H1 (cell line): Measurements from ENCODE around the gene G6PC3. TPM values are rescaled to one million over a fixed set of nuclear protein-coding genes. Genes with fewer than 3 reads are reported as not detected.

Experiments
- CTCF ChIA-PET: fragments of 300-600 bp; sonication (Branson Sonifier 250); formaldehyde crosslinking; loops from one replicate; lab custom pipeline; 2021; ENCODE audit not compliant: partially characterized antibody; lab: Charles Lee
- POLR2A ChIA-PET: fragments of 300-600 bp; sonication (Branson Sonifier 250); formaldehyde crosslinking; loops from one replicate; lab custom pipeline; 2021; ENCODE audit warnings: inconsistent platforms; ENCODE audit not compliant: partially characterized antibody; lab: Charles Lee
- DNase-seq, 2 experiments: peaks; one replicate each; pipeline versions ENCODE4 v3.0.0 to v3.0.0-alpha.2; 2010 to 2022; ENCODE audit warnings: low spot score in 2 of 2, low read depth in 1 of 2, mixed read lengths in 1 of 2
- FAIRE-seq: peaks from 2 replicates; lab custom pipeline; 2011; peaks lifted over from hg19 to GRCh38; lab: Jason Lieb, UNC
- H2AFZ ChIP-seq: 2 replicates; pipeline ENCODE4 v1.8.1; 2012; ENCODE audit warnings: low read length, inconsistent platforms
- H2AK5ac ChIP-seq: 2 replicates; pipeline ENCODE4 v1.6.1; 2013; ENCODE audit warnings: low read depth, low read length
- H2BK120ac ChIP-seq: replicated peaks from 2 replicates; pipeline ENCODE3; 2013; ENCODE audit warnings: low read depth, low read length, inconsistent platforms
- H2BK12ac ChIP-seq: 2 replicates; pipeline ENCODE4 v1.6.1; 2013; ENCODE audit warnings: low read depth, low read length
- H2BK15ac ChIP-seq: 2 replicates; pipeline ENCODE4 v1.6.1; 2013; ENCODE audit warnings: low read length
- H2BK20ac ChIP-seq: 2 replicates; pipeline ENCODE4 v1.6.1; 2013; ENCODE audit warnings: low read length
- H2BK5ac ChIP-seq: 2 replicates; pipeline ENCODE4 v1.6.1; 2013; ENCODE audit warnings: low read depth, low read length
- H3K14ac ChIP-seq: 2 replicates; pipeline ENCODE4 v1.6.1; 2013; ENCODE audit warnings: inconsistent platforms; ENCODE audit not compliant: insufficient read length
- H3K18ac ChIP-seq: 2 replicates; pipeline ENCODE4 v1.6.1; 2013; ENCODE audit warnings: low read length; ENCODE audit errors: extremely low read depth
- H3K23ac ChIP-seq: 2 replicates; pipeline ENCODE4 v1.6.1; 2013; ENCODE audit warnings: inconsistent platforms; ENCODE audit not compliant: insufficient read length
- H3K23me2 ChIP-seq: 2 replicates; pipeline ENCODE4 v1.6.1; 2013; ENCODE audit warnings: low read depth, low read length
- H3K27ac ChIP-seq: 2 replicates; pipeline ENCODE4 v1.6.1; 2011; ENCODE audit warnings: low read depth, low read length, inconsistent platforms
- H3K27me3 ChIP-seq, 4 experiments: replicated peaks in 1 of 4; 1 replicate in 1 of 4; 2 replicates in 3 of 4; pipeline versions ENCODE4 v1.6.1 to v1.8.1; 2011 to 2013; ENCODE audit warnings: low read length in 3 of 4, mild to moderate bottlenecking in 3 of 4, inconsistent platforms in 2 of 4, mixed read lengths in 2 of 4, moderate library complexity in 1 of 4; ENCODE audit not compliant: control insufficient read depth in 3 of 4, insufficient read depth in 3 of 4; ENCODE audit errors: extremely low read depth in 1 of 4
- H3K36me3 ChIP-seq, 4 experiments: 2 replicates each; pipeline versions ENCODE4 v1.6.1 to v1.8.1; 2011 to 2013; ENCODE audit warnings: mild to moderate bottlenecking in 4 of 4, low read length in 3 of 4, moderate library complexity in 2 of 4, control low read depth in 1 of 4, inconsistent platforms in 1 of 4; ENCODE audit not compliant: insufficient read depth in 4 of 4, control insufficient read depth in 2 of 4
- H3K4ac ChIP-seq: replicated peaks from 2 replicates; pipeline ENCODE3; 2013; ENCODE audit warnings: low read length, low read depth, mixed read lengths, inconsistent platforms; ENCODE audit not compliant: insufficient read length
- H3K4me1 ChIP-seq, 4 experiments: replicated peaks in 1 of 4; 1 replicate in 1 of 4; 2 replicates in 3 of 4; pipeline versions ENCODE4 v1.6.1 to v1.8.1; 2011 to 2013; ENCODE audit warnings: low read length in 3 of 4, inconsistent platforms in 2 of 4, mixed read lengths in 1 of 4; ENCODE audit not compliant: insufficient read depth in 4 of 4, control insufficient read depth in 3 of 4
- H3K4me2 ChIP-seq, 2 experiments: 2 replicates each; pipeline versions ENCODE4 v1.6.1 to v1.8.1; 2011 to 2013; ENCODE audit warnings: low read depth in 2 of 2, low read length in 2 of 2, control low read depth in 1 of 2, inconsistent platforms in 1 of 2, mild to moderate bottlenecking in 1 of 2; ENCODE audit not compliant: insufficient read depth in 1 of 2
- H3K4me3 ChIP-seq, 4 experiments: fragments of 200-600, 300-600 bp in 1 of 4; sonication (generic), shearing (Covaris generic), sonication (Bioruptor Twin) in 1 of 4; 2 replicates each; pipeline versions ENCODE4 v1.5.1 to v1.8.1; 2011 to 2016; ENCODE audit warnings: low read length in 4 of 4, low read depth in 3 of 4, control low read depth in 2 of 4, inconsistent platforms in 2 of 4, mild to moderate bottlenecking in 2 of 4, mixed read lengths in 1 of 4, moderate library complexity in 1 of 4; ENCODE audit not compliant: insufficient read depth in 2 of 4; ENCODE audit errors: extremely low read depth in 1 of 4
- H3K56ac ChIP-seq: replicated peaks from 2 replicates; pipeline ENCODE3; 2013; ENCODE audit warnings: low read depth, mild to moderate bottlenecking, mixed read lengths, low read length, inconsistent platforms; ENCODE audit not compliant: insufficient read length
- H3K79me1 ChIP-seq: 2 replicates; pipeline ENCODE4 v1.6.1; 2013; ENCODE audit warnings: low read depth, low read length, control low read depth
- H3K79me2 ChIP-seq, 2 experiments: 2 replicates each; pipeline versions ENCODE4 v1.6.1 to v1.8.1; 2012 to 2013; ENCODE audit warnings: low read length in 2 of 2, mild to moderate bottlenecking in 2 of 2, inconsistent platforms in 1 of 2; ENCODE audit not compliant: insufficient read depth in 2 of 2, control insufficient read depth in 1 of 2
- H3K9ac ChIP-seq, 4 experiments: replicated peaks in 1 of 4; 1 replicate in 1 of 4; 2 replicates in 3 of 4; pipeline versions ENCODE4 v1.6.1 to v1.8.1; 2011 to 2013; ENCODE audit warnings: low read depth in 3 of 4, low read length in 3 of 4, control low read depth in 2 of 4, mild to moderate bottlenecking in 2 of 4, moderate library complexity in 2 of 4, inconsistent platforms in 1 of 4; ENCODE audit errors: extremely low read depth in 1 of 4
- H3K9me3 ChIP-seq, 2 experiments: 2 replicates each; pipeline versions ENCODE4 v1.6.1 to v1.8.1; 2012 to 2013; ENCODE audit warnings: mild to moderate bottlenecking in 2 of 2, moderate library complexity in 2 of 2, control low read depth in 1 of 2, inconsistent platforms in 1 of 2, low read depth in 1 of 2, low read length in 1 of 2, mixed read lengths in 1 of 2; ENCODE audit not compliant: insufficient read depth in 2 of 2
- H4K20me1 ChIP-seq, 2 experiments: replicated peaks in 1 of 2; 2 replicates each; pipeline versions ENCODE3 to v1.8.1; 2011 to 2013; ENCODE audit warnings: inconsistent platforms in 2 of 2, low read length in 2 of 2, mild to moderate bottlenecking in 1 of 2; ENCODE audit not compliant: insufficient read depth in 2 of 2, control insufficient read depth in 1 of 2
- H4K5ac ChIP-seq: 2 replicates; pipeline ENCODE4 v1.6.1; 2013; ENCODE audit warnings: low read length, low read depth, mixed read lengths, inconsistent platforms; ENCODE audit not compliant: insufficient read length
- H4K8ac ChIP-seq: 2 replicates; pipeline ENCODE4 v1.8.0; 2013; ENCODE audit warnings: mild to moderate bottlenecking, moderate library complexity, low read length, inconsistent platforms; ENCODE audit not compliant: insufficient read depth; ENCODE audit errors: extremely low read depth
- H4K91ac ChIP-seq: replicated peaks from 2 replicates; pipeline ENCODE3; 2013; ENCODE audit warnings: low read length, mixed read lengths, inconsistent platforms; ENCODE audit not compliant: insufficient read length
- WGBS, 2 experiments: shearing (Covaris generic) in 1 of 2; methylation state at CpG; one replicate each; pipeline versions ENCODE4 v1.1.6 to v1.1.7; 2013 to 2015; ENCODE audit warnings: low lambda C conversion rate in 2 of 2, mixed read lengths in 2 of 2, inconsistent platforms in 1 of 2, low coverage in 1 of 2, missing lambda C conversion rate in 1 of 2; ENCODE audit not compliant: insufficient replicate concordance in 2 of 2, insufficient coverage in 1 of 2, insufficient read length in 1 of 2; ENCODE audit errors: extremely low coverage in 1 of 2, missing lambda C conversion rate in 1 of 2; 5-methylcytosine and 5-hydroxymethylcytosine counted together
- polyA plus RNA-seq, 7 experiments: library from polyadenylated mRNA; depleted of rRNA in 3 of 7; stranded (reverse) in 5 of 7; unstranded in 2 of 7; fragments of >200 nt in 5 of 7; fragments of 200-250 nt in 2 of 7; gene quantifications; 1 replicate in 5 of 7; 2 replicates in 1 of 7; 4 replicates in 1 of 7; pipeline versions ENCODE4 v1.2.1 to v1.2.3, GENCODE V29; 2011 to 2013; ENCODE audit warnings: missing spikeins in 2 of 7, mixed read lengths in 2 of 7
- total RNA-seq: library from RNA; stranded (reverse); fragmentation: NEBNext Ultra II Directional; extraction: Animal tissue kit (Norgen Biotek cat#: 25700); gene quantifications from 2 replicates; pipeline ENCODE4 v1.2.1, GENCODE V29; 2021

G6PC3 gene
- total and polyA plus RNA-seq, 2 of the 8 experiments (the other 6 are each of a cell fraction or from before 2014, with no cell fraction given) = 104 to 343 TPM

- Histone ChIP-seq H2BK5ac (no peak overlapping the region), H3K23me2 (no peaks in the 10 kb centered on the region), H3K9me3 (no peaks in the 10 kb centered on the region), H4K20me1 (peaks cover 0 to 2% of the 10 kb centered on the region in 2 experiments), H2BK15ac (no peak overlapping the region), H2BK12ac (no peak overlapping the region), H2BK20ac (no peak overlapping the region), H2AFZ (no peak overlapping the region), H2AK5ac (no peak overlapping the region), H3K79me1 (no peaks in the 10 kb centered on the region), H3K56ac (no peak overlapping the region), H3K18ac (no peak overlapping the region), H3K4me1 (no peaks in the 10 kb centered on the region), H3K27ac (no peak overlapping the region), H3K9ac (no peak overlapping the region), H3K14ac (no peak overlapping the region), H4K5ac (no peak overlapping the region), H2BK120ac (no peak overlapping the region), H3K4ac (no peak overlapping the region), H3K27me3 (no peaks in the 10 kb centered on the region), H3K4me2 (no peak overlapping the region), H3K79me2 (no peaks in the 10 kb centered on the region), H4K8ac (peak overlapping the region; percentile 29; the same call in 1 of the 2 replicates), H3K36me3 (peaks cover 0 to 6% (median 2%) of the 10 kb centered on the region in 4 experiments; a peak in 6 of 8 replicates), H4K91ac (no peak overlapping the region), H3K4me3 (no peak overlapping the region), H3K23ac (no peak overlapping the region)
- FAIRE-seq (no peak), DNase-seq (no peak)
- POLR2A ChIA-PET = interaction anchor here (0.8 to 6.9 kb wide), 5 partner anchors 8 to 43 kb away, joined by 4 to 45 read pairs (median 6); partner anchors contain the start of genes LSM12 and TMEM101
- 92% methylated on average over 22 of the region's 22 CpGs; no CpG with 5 or more reads in 1 of the 2 experiments for WGBS, 2 experiments
- CTCF ChIA-PET = interaction anchor here (0.9 to 13.3 kb wide), 8 partner anchors 8 to 322 kb away, joined by 3 to 108 read pairs (median 7); partner anchors contain the start of gene GRN
Observed at GRCh38 chr17:44023545-44024270, 46.8 kb upstream of the G6PC3 start.
